ENCODE measurements around the gene FER.
"Not testable (repeated sequence)": the region's sequence is repeated elsewhere in the genome, so short reads cannot be mapped to it uniquely, and the experiment has no call there.

FER gene

GRCh38 chr5:108801776-108802175, 54.1 kb downstream of the FER start:
- DNase-seq, result no peak

DNA sequence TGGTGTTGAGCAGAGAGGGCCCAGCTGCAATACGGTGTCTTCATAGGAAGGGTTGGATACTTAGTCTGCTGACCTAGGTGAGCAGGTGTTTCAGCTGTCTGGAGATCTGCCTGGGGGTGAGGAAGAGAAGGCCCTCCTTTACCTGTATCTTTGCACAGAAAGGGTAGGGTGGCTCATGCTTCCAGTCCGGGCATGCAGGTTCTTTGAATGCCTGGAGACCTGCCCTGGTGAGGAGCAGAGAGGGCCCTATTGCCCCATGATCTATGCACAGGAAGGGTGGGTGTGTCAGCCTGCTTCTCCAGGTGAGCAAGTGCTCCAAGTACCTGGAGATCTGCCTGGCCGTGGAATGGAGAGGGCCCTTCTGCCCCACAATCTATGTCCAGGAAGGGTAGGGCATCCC, 63.0 kb downstream of the FER start:
- no peak for DNase-seq

- no peak for DNase-seq
Observed at GRCh38 chr5:108813673-108814072, 66.0 kb downstream of the FER start.

DNA sequence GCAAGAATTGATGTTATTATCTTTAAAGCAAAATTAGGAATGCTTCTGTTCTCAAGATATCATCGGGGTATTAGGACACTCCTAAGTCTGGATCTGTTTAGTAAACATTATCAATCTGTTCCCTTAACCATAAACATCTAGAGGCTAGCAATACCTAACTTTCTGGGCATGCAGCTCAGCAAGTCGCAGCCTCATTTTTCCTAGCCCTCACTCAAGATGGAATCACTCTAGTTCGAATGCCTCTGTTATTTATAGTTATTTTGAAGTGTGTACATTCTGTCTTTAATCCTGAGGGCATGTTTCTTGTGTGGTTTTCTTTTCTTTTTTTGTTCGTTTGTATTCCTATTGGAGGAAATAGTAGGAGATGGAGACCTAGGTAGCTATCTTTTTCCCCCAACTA, 66.9 kb downstream of the FER start:
- no peak for DNase-seq

- DNase-seq, result no peak
Observed at GRCh38 chr5:108818613-108819272, 71.0 kb downstream of the FER start.

GRCh38 chr5:108820983-108821382, 73.3 kb downstream of the FER start:
- DNase-seq, result no peak

DNA sequence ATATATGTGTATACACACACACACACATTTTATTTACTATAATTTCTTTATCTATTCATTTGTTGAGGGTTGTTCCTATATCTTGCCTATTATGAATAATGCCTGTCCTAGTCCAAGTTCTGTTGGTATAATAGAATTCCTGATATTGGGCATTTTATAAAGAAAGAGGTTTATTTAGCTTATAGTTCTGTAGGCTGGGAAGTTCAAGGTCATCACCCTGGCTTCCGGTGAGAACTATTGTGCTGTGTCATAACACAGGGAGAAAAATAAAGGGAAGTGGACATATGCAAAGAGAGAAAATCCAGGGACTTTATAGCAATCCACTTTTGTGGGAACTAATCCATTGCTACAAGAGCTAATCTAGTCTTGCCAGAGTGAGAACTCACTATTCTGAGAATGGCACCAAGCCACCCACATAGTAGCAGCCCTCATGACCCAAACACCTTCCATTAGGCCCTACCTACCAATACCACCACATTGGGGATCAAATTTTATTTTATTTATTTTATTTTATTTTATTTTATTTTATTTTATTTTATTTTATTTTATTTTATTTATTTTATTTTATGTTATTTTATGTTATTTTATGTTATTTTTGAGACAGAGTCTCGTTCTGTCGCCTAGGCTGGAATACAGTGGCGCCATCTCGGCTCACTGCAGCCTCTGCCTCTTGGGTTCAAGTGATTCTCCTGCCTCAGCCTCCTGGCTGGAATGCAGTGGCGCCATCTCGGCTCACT, 74.7 kb downstream of the FER start:
- no peak for DNase-seq

- no peak for DNase-seq
Observed at GRCh38 chr5:108827131-108827530, 79.4 kb downstream of the FER start.

- DNase-seq, result no peak
Observed at GRCh38 chr5:108830705-108831276, 83.1 kb downstream of the FER start.

- no peak for DNase-seq
Observed at GRCh38 chr5:108836492-108836891, 88.8 kb downstream of the FER start.

- not testable (repeated sequence) for DNase-seq
Observed at GRCh38 chr5:108842260-108842941, 94.7 kb downstream of the FER start.

DNA sequence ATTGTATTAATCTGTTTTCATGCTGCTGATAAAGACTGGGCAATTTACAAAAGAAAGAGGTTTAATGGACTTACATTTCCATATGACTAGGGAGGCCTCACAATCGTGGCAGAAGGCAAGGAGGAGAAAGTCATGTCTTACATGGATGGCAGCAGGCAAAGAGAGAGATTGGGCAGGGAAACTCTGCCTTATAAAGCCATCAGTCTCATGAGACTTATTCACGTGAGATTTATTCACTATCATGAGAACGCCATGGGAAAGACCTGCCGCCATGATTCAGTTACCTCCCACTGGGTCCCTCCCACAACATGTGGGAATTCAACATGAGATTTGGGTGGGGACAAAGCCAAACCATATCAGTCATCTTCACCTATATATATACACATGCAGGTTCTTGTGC, 103.4 kb downstream of the FER start:
- DNase-seq, result not testable (repeated sequence)

- DNase-seq, result no peak
Observed at GRCh38 chr5:108857905-108858304, 110.2 kb downstream of the FER start.

GRCh38 chr5:108858959-108859358, 111.3 kb downstream of the FER start:
- no peak for DNase-seq

DNA sequence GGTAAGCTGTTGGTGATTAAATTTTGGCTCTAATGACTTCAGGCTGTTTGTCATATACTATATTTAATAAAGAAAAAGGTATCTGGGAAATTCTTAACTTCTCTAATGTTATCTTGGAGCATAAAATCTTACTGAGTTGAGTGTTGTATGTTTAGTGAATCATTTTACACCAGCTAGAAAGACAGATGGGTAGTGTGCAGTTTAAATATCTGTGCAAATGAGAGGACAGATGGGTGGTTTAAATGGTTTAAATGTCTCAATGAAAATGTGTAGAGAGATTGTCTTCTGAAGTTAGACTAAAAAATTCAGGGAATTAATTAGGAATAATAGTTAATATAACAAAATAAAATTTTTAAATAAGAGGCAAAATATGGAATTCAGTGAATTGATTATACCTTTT, 114.5 kb downstream of the FER start:
- DNase-seq, result no peak

GRCh38 chr5:108866097-108866496, 118.4 kb downstream of the FER start:
- DNase-seq, result not testable (repeated sequence)

- DNase-seq, result no peak
Observed at GRCh38 chr5:108867656-108868055, 120.0 kb downstream of the FER start.

- no peak for DNase-seq
Observed at GRCh38 chr5:108869066-108869465, 121.4 kb downstream of the FER start.

- DNase-seq, result no peak
Observed at GRCh38 chr5:108876451-108876850, 128.8 kb downstream of the FER start.

GRCh38 chr5:108878756-108879155, 131.1 kb downstream of the FER start:
- no peak for DNase-seq

DNA sequence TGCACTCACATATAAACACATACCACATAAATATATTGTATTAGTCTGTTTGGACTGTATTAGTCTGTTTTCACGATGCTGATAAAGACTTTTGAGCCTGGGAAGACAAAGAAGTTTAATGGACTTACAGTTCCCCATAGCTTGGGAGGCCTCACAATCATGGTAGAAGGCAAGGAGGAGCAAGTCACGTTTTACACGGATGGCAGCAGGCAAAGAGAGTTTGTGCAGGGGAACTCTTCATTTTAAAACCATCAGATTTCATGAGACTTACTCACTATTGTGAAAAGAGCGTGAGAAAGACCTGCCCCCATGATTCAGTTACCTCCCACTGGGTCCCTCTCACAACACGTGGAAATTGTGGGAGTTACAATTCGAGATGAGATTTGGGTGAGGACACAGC, 133.4 kb downstream of the FER start:
- no peak for DNase-seq

DNA sequence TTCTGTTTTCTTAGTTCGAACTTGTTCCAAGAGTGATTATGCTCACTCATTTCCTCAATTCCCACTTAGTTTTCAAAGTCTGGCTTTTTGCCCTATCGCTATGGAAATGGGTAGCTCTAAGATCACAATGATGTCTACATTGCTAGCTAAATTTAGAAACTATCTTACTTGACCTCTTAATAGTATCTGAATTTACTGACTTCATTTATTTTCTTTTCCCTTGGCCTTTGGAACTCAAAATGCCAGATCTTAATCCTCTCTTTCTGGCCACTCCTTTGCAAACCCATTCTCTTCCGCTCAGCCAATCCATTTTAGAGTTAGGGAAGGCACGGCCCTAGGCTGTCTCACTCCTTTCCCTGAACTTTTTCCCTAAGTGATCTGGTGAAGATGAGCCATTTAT, 137.0 kb downstream of the FER start:
- no peak for DNase-seq

- no peak for DNase-seq
Observed at GRCh38 chr5:108898257-108898656, 150.6 kb downstream of the FER start.

DNA sequence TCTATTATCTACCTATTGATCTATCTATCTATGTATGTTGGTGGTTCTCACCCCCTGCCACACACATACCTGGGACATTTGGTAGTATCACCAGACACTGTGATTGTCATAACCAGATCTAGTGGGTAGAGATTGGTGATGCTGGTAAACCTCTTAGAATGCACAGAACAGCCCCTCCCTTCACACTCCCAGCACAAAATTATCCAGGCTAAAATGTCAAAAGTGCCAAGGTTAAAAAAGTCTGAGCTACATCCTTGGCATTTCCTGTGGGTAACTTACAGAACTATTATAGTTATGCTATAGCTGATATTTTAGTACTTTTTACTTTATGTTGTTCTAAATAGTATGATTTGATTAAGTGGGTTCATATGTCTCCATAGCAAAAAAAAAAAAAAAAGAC, 151.0 kb downstream of the FER start:
- DNase-seq, result no peak

Data from activated CD8-positive, alpha-beta memory T cell treated with anti-CD3 and anti-CD28 coated beads, Interleukin-2, amount 50 U/mL, for 48 hours (primary cell).